ENCODE data around the gene RAB11FIP2. TPM values are rescaled to one million over a fixed set of nuclear protein-coding genes. Genes with fewer than 3 reads are reported as not detected.

RAB11FIP2 gene
- total RNA-seq, 6 experiments from 2014 or later: 5.3 to 14.3 (median 6.9) TPM

- intact Hi-C loops (cut with DNase I): no loop called here
- no peak for DNase-seq
- ATAC-seq: no peak
- H3K9me3 ChIP-seq: no peaks in the 10 kb centered on the region
- no peak for TF ChIP-seq POLR2A (IDR thresholded peaks at IDR 0.05)
- TF ChIP-seq CTCF (IDR thresholded peaks at IDR 0.05): no peak
- H3K36me3 ChIP-seq: no peaks in the 10 kb centered on the region
- no peak overlapping the region for H3K27ac ChIP-seq
- WGBS (ENCODE audit: insufficient coverage, low coverage, low lambda C conversion rate, missing lambda C conversion rate): 96% methylated on average over 9 of the region's 12 CpGs
- H3K4me3 ChIP-seq: no peak overlapping the region
- no peaks in the 10 kb centered on the region for H3K4me1 ChIP-seq
- no peaks in the 10 kb centered on the region for H3K27me3 ChIP-seq
Measured at GRCh38 chr10:118017071-118017740, 29.5 kb downstream of the RAB11FIP2 start.

DNA sequence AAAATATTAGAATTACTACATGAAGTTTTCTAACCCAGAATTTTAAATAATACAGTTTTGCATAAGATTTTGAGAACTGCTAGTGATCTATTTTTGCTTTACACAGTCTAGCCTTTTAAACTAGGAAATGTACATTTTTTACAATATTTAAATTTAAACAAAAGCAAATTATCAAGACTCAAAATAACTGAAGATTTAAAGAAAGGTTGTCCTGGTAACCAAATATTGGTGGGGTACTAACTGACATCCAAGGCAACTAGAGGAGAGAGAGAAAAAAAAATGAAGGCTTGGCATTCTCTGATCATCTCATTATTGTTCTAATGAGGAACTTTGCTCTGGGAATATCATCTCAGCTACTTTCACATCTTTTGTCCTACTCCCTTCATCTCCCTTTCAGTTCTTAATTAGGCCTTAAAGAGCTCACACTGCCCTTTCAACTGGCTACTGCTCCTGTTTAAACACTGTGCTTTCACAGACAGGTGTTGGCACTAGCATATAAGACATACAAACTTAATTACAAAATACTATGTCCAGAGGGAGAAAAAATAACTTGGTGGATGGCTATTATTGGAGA, 33.7 kb downstream of the RAB11FIP2 start:
- H3K36me3 ChIP-seq: no peaks in the 10 kb centered on the region
- TF ChIP-seq CTCF (IDR thresholded peaks at IDR 0.05): no peak
- no peak for TF ChIP-seq POLR2A (IDR thresholded peaks at IDR 0.05)
- H3K9me3 ChIP-seq: no peaks in the 10 kb centered on the region
- no peaks in the 10 kb centered on the region for H3K4me1 ChIP-seq
- intact Hi-C loops (cut with DNase I): no loop called here
- H3K27me3 ChIP-seq: no peaks in the 10 kb centered on the region
- no peak for ATAC-seq
- no peak for DNase-seq
- no peak overlapping the region for H3K4me3 ChIP-seq
- no peak overlapping the region for H3K27ac ChIP-seq

DNA sequence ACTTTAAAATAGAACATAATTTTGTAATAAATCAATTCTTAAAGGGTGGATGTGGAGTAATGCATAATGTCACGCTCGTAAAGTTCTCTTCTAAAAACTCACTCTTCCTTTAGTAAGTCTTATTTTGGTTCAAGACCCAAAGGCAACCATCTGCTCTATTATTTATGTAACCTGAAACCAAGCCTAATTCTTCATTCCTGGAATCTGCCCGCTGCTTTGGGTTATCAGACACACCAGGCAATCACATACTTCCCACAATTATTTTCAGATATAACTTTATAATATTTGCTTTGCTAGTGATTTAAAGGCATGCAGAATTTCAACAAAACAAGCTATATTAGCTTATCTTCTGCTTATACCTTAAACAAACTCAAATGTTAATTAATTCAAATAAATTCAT, 39.0 kb downstream of the RAB11FIP2 start:
- H3K27me3 ChIP-seq: no peaks in the 10 kb centered on the region
- peaks cover 0 to 11% (median 0%) of the 10 kb centered on the region in 4 donors for H3K36me3 ChIP-seq
- WGBS (ENCODE audit: insufficient coverage, low coverage, low lambda C conversion rate, missing lambda C conversion rate): 98% methylated on average over 3 of the region's 3 CpGs
- no peak overlapping the region for H3K4me3 ChIP-seq
- DNase-seq (no peak), ATAC-seq (no peak)
- no peaks in the 10 kb centered on the region for H3K9me3 ChIP-seq
- TF ChIP-seq CTCF (IDR thresholded peaks at IDR 0.05): no peak
- TF ChIP-seq POLR2A (IDR thresholded peaks at IDR 0.05): no peak
- intact Hi-C loops (cut with DNase I): no loop called here
- H3K27ac ChIP-seq: no peak overlapping the region
- no peaks in the 10 kb centered on the region for H3K4me1 ChIP-seq

DNA sequence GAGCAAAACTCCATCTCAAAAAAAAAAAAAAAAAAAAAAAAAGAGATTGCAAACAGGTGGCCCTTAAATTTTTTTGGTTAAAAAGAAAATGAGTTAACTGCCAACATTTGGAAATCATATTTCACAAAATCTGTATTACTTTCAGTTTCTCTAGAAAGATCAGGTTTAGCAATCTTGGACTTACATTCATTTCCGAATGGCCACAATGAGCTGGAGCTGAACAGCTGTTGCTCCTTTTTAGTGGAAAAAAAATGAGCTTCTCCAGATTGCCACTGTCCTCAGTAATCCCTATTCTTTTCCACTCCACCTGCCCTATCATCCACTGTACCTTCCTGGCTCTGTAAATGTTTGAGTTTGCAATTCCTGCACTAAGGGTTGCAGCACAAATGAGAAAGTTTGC, 43.6 kb downstream of the RAB11FIP2 start:
- no peaks in the 10 kb centered on the region for H3K4me1 ChIP-seq
- peaks cover 0 to 11% (median 0%) of the 10 kb centered on the region in 4 donors for H3K36me3 ChIP-seq
- 91% methylated on average over 1 of the region's 1 CpG for WGBS (ENCODE audit: insufficient coverage, low coverage, low lambda C conversion rate, missing lambda C conversion rate)
- intact Hi-C loops (cut with DNase I): no loop called here
- no peaks in the 10 kb centered on the region for H3K9me3 ChIP-seq
- ATAC-seq: no peak
- TF ChIP-seq CTCF (IDR thresholded peaks at IDR 0.05): no peak
- no peak for TF ChIP-seq POLR2A (IDR thresholded peaks at IDR 0.05)
- H3K27ac ChIP-seq: no peak overlapping the region
- no peak overlapping the region for H3K4me3 ChIP-seq
- no peaks in the 10 kb centered on the region for H3K27me3 ChIP-seq
- no peak for DNase-seq
